CD14-positive monocyte (primary cell): ENCODE results near the gene CFAP20DC. TPM values are rescaled to one million over a fixed set of nuclear protein-coding genes. Genes with fewer than 3 reads are reported as not detected.
"Not testable (repeated sequence)": the region's sequence is repeated elsewhere in the genome, so short reads cannot be mapped to it uniquely, and the experiment has no call there.

ENCODE experiments used
- DNase-seq, 3 donors: peaks; one replicate each; pipeline ENCODE4 v3.0.0-alpha.2; 2011 to 2022
- H2AFZ ChIP-seq: 2 replicates; pipeline ENCODE4 v1.6.0; 2012; ENCODE audit warnings: mild to moderate bottlenecking, low read depth, low read length, inconsistent platforms; ENCODE audit not compliant: insufficient read depth, poor library complexity, severe bottlenecking
- H3K27ac ChIP-seq, 2 donors: 1 replicate in 1 of 2; 2 replicates in 1 of 2; pipeline ENCODE4 v1.5.1; 2012 to 2013; ENCODE audit warnings: low read length in 2 of 2, control low read depth in 1 of 2, inconsistent platforms in 1 of 2, low read depth in 1 of 2, mild to moderate bottlenecking in 1 of 2
- H3K27me3 ChIP-seq, 2 donors: one replicate each; pipeline versions ENCODE4 v1.6.0 to v1.6.1; 2011 to 2013; ENCODE audit warnings: low read length in 2 of 2; ENCODE audit not compliant: control insufficient read depth in 2 of 2, insufficient read depth in 2 of 2
- H3K36me3 ChIP-seq, 2 donors: replicated peaks in 1 of 2; 1 replicate in 1 of 2; 2 replicates in 1 of 2; pipeline versions ENCODE4 v1.5.1 to v1.6.1; 2012 to 2013; ENCODE audit warnings: low read length in 2 of 2, control low read depth in 1 of 2, inconsistent platforms in 1 of 2, mild to moderate bottlenecking in 1 of 2; ENCODE audit not compliant: insufficient read depth in 2 of 2, control insufficient read depth in 1 of 2
- H3K4me1 ChIP-seq, 2 donors: 1 replicate in 1 of 2; 2 replicates in 1 of 2; pipeline versions ENCODE4 v1.5.1 to v1.6.1; 2012 to 2013; ENCODE audit warnings: low read length in 2 of 2, control low read depth in 1 of 2, inconsistent platforms in 1 of 2, mild to moderate bottlenecking in 1 of 2, moderate library complexity in 1 of 2; ENCODE audit not compliant: insufficient read depth in 2 of 2, control insufficient read depth in 1 of 2
- H3K4me2 ChIP-seq: replicated peaks from 2 replicates; pipeline ENCODE3; 2012; ENCODE audit warnings: low read length, moderate library complexity, mild to moderate bottlenecking; ENCODE audit not compliant: poor library complexity, severe bottlenecking; ENCODE audit errors: extremely low read depth
- H3K4me3 ChIP-seq, 3 experiments: fragments of 200-600 bp in 1 of 3; sonication (generic) in 1 of 3; replicated peaks in 1 of 3; 1 replicate in 2 of 3; 2 replicates in 1 of 3; pipeline ENCODE4 v1.5.1; 2011 to 2013; ENCODE audit warnings: low read length in 3 of 3, mild to moderate bottlenecking in 3 of 3, control low read depth in 2 of 3, low read depth in 2 of 3, inconsistent platforms in 1 of 3, moderate library complexity in 1 of 3
- H3K79me2 ChIP-seq: 2 replicates; pipeline ENCODE4 v1.6.0; 2012; ENCODE audit warnings: mild to moderate bottlenecking, control low read depth, inconsistent platforms, low read length, moderate library complexity; ENCODE audit not compliant: insufficient read depth
- H3K9ac ChIP-seq: 2 replicates; pipeline ENCODE4 v1.6.0; 2017; ENCODE audit warnings: low read length, mild to moderate bottlenecking; ENCODE audit not compliant: insufficient read depth, poor library complexity, severe bottlenecking
- H3K9me3 ChIP-seq, 2 donors: replicated peaks in 1 of 2; 1 replicate in 1 of 2; 2 replicates in 1 of 2; pipeline versions ENCODE4 v1.5.1 to v1.6.1; 2012 to 2013; ENCODE audit warnings: low read length in 2 of 2, control low read depth in 1 of 2; ENCODE audit not compliant: control insufficient read depth in 1 of 2, insufficient read depth in 1 of 2
- H4K20me1 ChIP-seq: 2 replicates; pipeline ENCODE4 v1.6.0; 2012; ENCODE audit warnings: mild to moderate bottlenecking, low read length, control low read depth, moderate library complexity; ENCODE audit not compliant: insufficient read depth
- H3K27ac Mint-ChIP-seq, 7 donors: one replicate each; pipeline ENCODE4 v1.8.0; 2020; ENCODE audit warnings: mild to moderate bottlenecking in 7 of 7, mixed read lengths in 7 of 7, moderate library complexity in 6 of 7, inconsistent platforms in 2 of 7
- H3K27me3 Mint-ChIP-seq, 3 donors: one replicate each; pipeline ENCODE4 v1.8.0; 2021 to 2022; ENCODE audit warnings: low read depth in 3 of 3, mild to moderate bottlenecking in 3 of 3, mixed read lengths in 3 of 3, moderate library complexity in 3 of 3, inconsistent platforms in 1 of 3
- H3K36me3 Mint-ChIP-seq, 2 donors: one replicate each; pipeline ENCODE4 v1.8.0; 2020; ENCODE audit warnings: mixed read lengths in 2 of 2, inconsistent platforms in 1 of 2, mild to moderate bottlenecking in 1 of 2
- H3K4me1 Mint-ChIP-seq: one replicate; pipeline ENCODE4 v1.8.0; 2020; ENCODE audit warnings: mild to moderate bottlenecking, mixed read lengths
- H3K4me3 Mint-ChIP-seq, 2 donors: one replicate each; pipeline ENCODE4 v1.8.0; 2020; ENCODE audit warnings: mild to moderate bottlenecking in 2 of 2, mixed read lengths in 2 of 2, moderate library complexity in 1 of 2
- H3K9me3 Mint-ChIP-seq, 7 donors: one replicate each; pipeline ENCODE4 v1.8.0; 2020 to 2022; ENCODE audit warnings: mixed read lengths in 7 of 7, mild to moderate bottlenecking in 6 of 7, moderate library complexity in 6 of 7, inconsistent platforms in 2 of 7
- WGBS: methylation state at CpG from one replicate; pipeline ENCODE4 v1.1.5; 2013; ENCODE audit warnings: missing lambda C conversion rate; ENCODE audit not compliant: insufficient coverage; 5-methylcytosine and 5-hydroxymethylcytosine counted together
- intact Hi-C, 2 donors: fragments of 100-400 bp; cut with micrococcal nuclease; formaldehyde crosslinking; loops; one replicate each; pipeline versions ENCODE4 v1.15.0 to v1.15.1; 2023
- polyA minus RNA-seq: library from RNA; depleted of rRNA, polyadenylated mRNA; stranded (reverse); fragments of >200 nt; gene quantifications from 2 replicates; pipeline ENCODE4 v1.2.3, GENCODE V29; 2012
- polyA plus RNA-seq, 3 donors: library from polyadenylated mRNA; depleted of rRNA in 1 of 3; unstranded in 2 of 3; stranded (reverse) in 1 of 3; fragments of 300-500 nt in 2 of 3; fragments of >200 nt in 1 of 3; fragmentation: Illumina TruSeq in 2 of 3; gene quantifications; 1 replicate in 2 of 3; 2 replicates in 1 of 3; pipeline ENCODE4 v1.2.3, GENCODE V29; 2012 to 2021
- total RNA-seq, 12 experiments: library from RNA in 1 of 12; stranded (reverse) in 1 of 12; fragments of 120-200 nt in 1 of 12; gene quantifications; one replicate each; pipeline ENCODE4 v1.2.4 and lab custom pipeline; 2013 to 2026; ENCODE audit warnings: mixed read lengths in 6 of 12, inconsistent platforms in 1 of 12
- TF ChIP-seq, protein P1 (sequence below): fragments of 200-600 bp; IDR thresholded peaks from one replicate; pipeline ENCODE4 v1.8.0; 2022; ENCODE audit warnings: antibody characterized with exemption, mild to moderate bottlenecking

Gene CFAP20DC
- total RNA-seq (2013) = 0.06 TPM
- polyA plus RNA-seq (not detected), polyA minus RNA-seq (0.08 and 0.28 TPM in 2 replicates), total RNA-seq (lab: John Stamatoyannopoulos, UW) (0.07 to 6.6 (median 0.37) reads per million in 11 experiments)

DNA sequence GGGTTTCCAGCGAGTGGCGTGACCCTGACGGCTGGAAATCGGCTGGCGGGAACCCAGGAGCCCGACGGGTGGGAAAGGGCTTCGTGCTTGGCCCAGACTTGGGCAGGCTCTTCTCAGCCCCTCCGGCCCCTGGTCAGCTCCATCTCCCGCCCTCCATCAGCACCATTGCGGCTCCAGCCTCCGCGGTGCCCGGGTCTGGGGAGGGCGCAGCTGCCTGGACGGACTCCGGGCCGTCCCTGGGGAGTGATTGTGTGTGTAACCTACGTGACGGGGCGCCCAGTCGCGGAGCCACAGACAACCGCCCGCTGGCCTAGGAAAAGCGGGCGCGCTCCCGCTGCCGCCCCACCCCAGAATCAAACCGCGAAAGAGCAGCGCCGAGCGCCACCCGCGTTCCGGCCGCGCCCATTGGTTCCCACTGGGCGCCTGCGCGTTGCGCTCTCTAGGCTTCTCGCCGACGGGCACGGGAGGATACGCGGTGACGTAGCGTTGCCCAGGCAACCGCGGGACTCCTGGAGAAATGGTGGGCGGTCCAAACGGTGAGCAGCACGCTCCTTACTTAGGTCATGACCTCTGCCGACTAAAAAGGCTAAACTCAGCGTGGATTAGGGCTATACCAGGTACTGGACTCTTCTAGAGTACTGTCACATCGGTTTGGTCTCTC, at the start of gene CFAP20DC:
Gene CFAP20DC, minus strand, starts transcription at position 355 of the 661 bp plus-strand sequence. CDS start 394 bp downstream, outside the sequence.
- H3K27me3 Mint-ChIP-seq = peaks cover 0 to 2% (median 0%) of the 10 kb centered on the region in 3 donors
- no peaks in the 10 kb centered on the region for H4K20me1 ChIP-seq
- H3K36me3 Mint-ChIP-seq = no peaks in the 10 kb centered on the region
- peak; percentile 88 to 93 (median 89) for DNase-seq
- no peaks in the 10 kb centered on the region for H3K27me3 ChIP-seq
- no peak within 1 kb of the TSS for H3K27ac ChIP-seq
- peak within 1 kb of the TSS; percentile 47 to 75 (median 71) for H3K4me3 ChIP-seq
- peak within 1 kb of the TSS; percentile 78 to 87 for H3K4me3 Mint-ChIP-seq
- no peaks in the 10 kb centered on the region for H3K9me3 ChIP-seq
- H2AFZ ChIP-seq = peak within 1 kb of the TSS; percentile 85
- H3K4me1 Mint-ChIP-seq = peaks cover 12% of the 10 kb centered on the region
- peak within 1 kb of the TSS; percentile 44 for H3K9ac ChIP-seq
- H3K36me3 ChIP-seq = no peaks in the 10 kb centered on the region
- 3% methylated on average over 59 of the region's 60 CpGs for WGBS
- peak within 1 kb of the TSS in 5 of 7 donors; percentile 38 to 84 (median 66) for H3K27ac Mint-ChIP-seq
- H3K4me1 ChIP-seq = peaks cover 10 to 12% of the 10 kb centered on the region in 2 donors
- intact Hi-C loops = loop anchor here in 1 of 2 donors (5.0 kb wide), 1 partner anchor 408 kb away; no protein-coding TSS in a partner anchor
- H3K79me2 ChIP-seq = no peaks in the 10 kb centered on the region
- TF ChIP-seq, protein P1, sequence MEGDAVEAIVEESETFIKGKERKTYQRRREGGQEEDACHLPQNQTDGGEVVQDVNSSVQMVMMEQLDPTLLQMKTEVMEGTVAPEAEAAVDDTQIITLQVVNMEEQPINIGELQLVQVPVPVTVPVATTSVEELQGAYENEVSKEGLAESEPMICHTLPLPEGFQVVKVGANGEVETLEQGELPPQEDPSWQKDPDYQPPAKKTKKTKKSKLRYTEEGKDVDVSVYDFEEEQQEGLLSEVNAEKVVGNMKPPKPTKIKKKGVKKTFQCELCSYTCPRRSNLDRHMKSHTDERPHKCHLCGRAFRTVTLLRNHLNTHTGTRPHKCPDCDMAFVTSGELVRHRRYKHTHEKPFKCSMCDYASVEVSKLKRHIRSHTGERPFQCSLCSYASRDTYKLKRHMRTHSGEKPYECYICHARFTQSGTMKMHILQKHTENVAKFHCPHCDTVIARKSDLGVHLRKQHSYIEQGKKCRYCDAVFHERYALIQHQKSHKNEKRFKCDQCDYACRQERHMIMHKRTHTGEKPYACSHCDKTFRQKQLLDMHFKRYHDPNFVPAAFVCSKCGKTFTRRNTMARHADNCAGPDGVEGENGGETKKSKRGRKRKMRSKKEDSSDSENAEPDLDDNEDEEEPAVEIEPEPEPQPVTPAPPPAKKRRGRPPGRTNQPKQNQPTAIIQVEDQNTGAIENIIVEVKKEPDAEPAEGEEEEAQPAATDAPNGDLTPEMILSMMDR = no peak
- no peaks in the 10 kb centered on the region for H3K9me3 Mint-ChIP-seq
- peak within 1 kb of the TSS; percentile 69 for H3K4me2 ChIP-seq

DNA sequence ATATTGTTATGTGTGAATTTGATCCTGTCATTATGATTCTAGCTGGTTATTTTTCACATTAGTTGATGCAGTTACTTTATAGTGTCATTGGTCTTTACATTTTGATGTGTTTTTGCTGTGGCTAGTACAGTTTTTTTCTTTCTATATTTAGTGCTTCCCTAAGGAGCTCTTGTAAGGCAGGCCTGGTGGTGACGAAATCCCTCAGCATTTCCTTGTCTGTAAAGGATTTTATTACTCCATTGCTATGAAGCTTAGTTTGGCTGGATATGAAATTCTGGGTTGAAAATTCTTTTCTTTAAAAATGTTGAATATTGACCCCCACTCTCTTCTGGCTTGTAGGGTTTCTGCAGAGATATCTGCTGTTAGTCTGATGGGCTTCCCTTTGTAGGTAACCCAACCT, 48.7 kb upstream of the CFAP20DC start:
- H3K27me3 ChIP-seq, H3K27ac ChIP-seq, H2AFZ ChIP-seq, H3K27me3 Mint-ChIP-seq, H3K4me1 ChIP-seq, H3K36me3 Mint-ChIP-seq, H3K4me1 Mint-ChIP-seq, DNase-seq, H3K36me3 ChIP-seq, H3K4me3 ChIP-seq, H3K9ac ChIP-seq, H4K20me1 ChIP-seq, H3K4me2 ChIP-seq, H3K4me3 Mint-ChIP-seq, intact Hi-C loops, H3K9me3 ChIP-seq, H3K27ac Mint-ChIP-seq, H3K79me2 ChIP-seq: not testable (repeated sequence)
- no CpG with 5 or more reads among the region's 1 CpG for WGBS
- H3K9me3 Mint-ChIP-seq = peaks cover 2 to 22% (median 14%) of the 10 kb centered on the region in 7 donors
